ENCODE results near the gene OTOP3.
"Not testable (repeated sequence)": the region's sequence is repeated elsewhere in the genome, so short reads cannot be mapped to it uniquely, and the experiment has no call there.

OTOP3 gene

DNA sequence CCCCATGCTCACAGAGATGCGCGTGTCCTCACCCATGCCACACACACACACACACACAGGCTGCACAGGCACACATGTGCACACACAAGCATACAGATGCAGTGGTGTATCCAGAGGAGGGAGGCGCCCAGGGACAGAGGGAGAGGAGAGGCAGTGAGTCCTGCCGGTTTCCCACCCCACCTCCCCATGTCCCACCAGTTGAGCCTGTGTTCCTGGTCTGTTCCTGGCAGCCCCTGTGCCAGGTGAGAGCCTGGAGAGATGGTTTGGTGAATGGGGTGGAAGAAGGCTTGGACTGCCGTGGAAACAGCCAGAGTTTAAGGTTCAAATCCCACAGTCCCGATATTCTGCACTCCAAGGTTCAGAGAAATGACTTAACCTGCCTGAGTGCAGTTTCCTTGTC lies 32.0 kb upstream of the OTOP3 start:
- no peak overlapping the region for H3K4me2 ChIP-seq (ENCODE audit: low read depth, low read length, poor library complexity, severe bottlenecking)
- H3K9ac ChIP-seq (ENCODE audit: low read length): no peak overlapping the region
- H3K27ac ChIP-seq (ENCODE audit: low read depth, low read length): no peak overlapping the region
- no peak overlapping the region for H3K4me3 ChIP-seq (ENCODE audit: insufficient read depth, low read length, poor library complexity, severe bottlenecking)
- TF ChIP-seq, protein P1, sequence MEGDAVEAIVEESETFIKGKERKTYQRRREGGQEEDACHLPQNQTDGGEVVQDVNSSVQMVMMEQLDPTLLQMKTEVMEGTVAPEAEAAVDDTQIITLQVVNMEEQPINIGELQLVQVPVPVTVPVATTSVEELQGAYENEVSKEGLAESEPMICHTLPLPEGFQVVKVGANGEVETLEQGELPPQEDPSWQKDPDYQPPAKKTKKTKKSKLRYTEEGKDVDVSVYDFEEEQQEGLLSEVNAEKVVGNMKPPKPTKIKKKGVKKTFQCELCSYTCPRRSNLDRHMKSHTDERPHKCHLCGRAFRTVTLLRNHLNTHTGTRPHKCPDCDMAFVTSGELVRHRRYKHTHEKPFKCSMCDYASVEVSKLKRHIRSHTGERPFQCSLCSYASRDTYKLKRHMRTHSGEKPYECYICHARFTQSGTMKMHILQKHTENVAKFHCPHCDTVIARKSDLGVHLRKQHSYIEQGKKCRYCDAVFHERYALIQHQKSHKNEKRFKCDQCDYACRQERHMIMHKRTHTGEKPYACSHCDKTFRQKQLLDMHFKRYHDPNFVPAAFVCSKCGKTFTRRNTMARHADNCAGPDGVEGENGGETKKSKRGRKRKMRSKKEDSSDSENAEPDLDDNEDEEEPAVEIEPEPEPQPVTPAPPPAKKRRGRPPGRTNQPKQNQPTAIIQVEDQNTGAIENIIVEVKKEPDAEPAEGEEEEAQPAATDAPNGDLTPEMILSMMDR (IDR thresholded peaks at IDR 0.05; ENCODE audit: insufficient read depth, low read length, poor library complexity, severe bottlenecking): no peak
- no peak for TF ChIP-seq EZH2phosphoT487 (conservative IDR thresholded peaks at IDR 0.05; ENCODE audit: low read length)
- H3F3A ChIP-seq (ENCODE audit: insufficient read depth): no peaks in the 10 kb centered on the region
- no peaks in the 10 kb centered on the region for H3K79me2 ChIP-seq (ENCODE audit: insufficient read depth, low read length)
- no peaks in the 10 kb centered on the region for H3K9me3 ChIP-seq (ENCODE audit: insufficient read depth, low read length)
- no peak overlapping the region for H2AFZ ChIP-seq (ENCODE audit: low read depth, low read length, severe bottlenecking)
- no peaks in the 10 kb centered on the region for H3K27me3 ChIP-seq (ENCODE audit: low read length)
- no peaks in the 10 kb centered on the region for H4K20me1 ChIP-seq (ENCODE audit: low read depth, low read length)
- H3K36me3 ChIP-seq (ENCODE audit: low read length): no peaks in the 10 kb centered on the region
- no peaks in the 10 kb centered on the region for H3K9me2 ChIP-seq (replicated peaks; ENCODE audit: insufficient read depth, low read length)

- Histone ChIP-seq H4K20me1 (ENCODE audit: low read depth, low read length) (no peaks in the 10 kb centered on the region), H3K9me2 (replicated peaks; ENCODE audit: insufficient read depth, low read length) (no peaks in the 10 kb centered on the region), H3K79me2 (ENCODE audit: insufficient read depth, low read length) (no peaks in the 10 kb centered on the region), H3K27ac (ENCODE audit: low read depth, low read length) (no peak overlapping the region), H3K27me3 (ENCODE audit: low read length) (no peaks in the 10 kb centered on the region), H3K4me3 (ENCODE audit: insufficient read depth, low read length, poor library complexity, severe bottlenecking) (no peak overlapping the region), H3K4me2 (ENCODE audit: low read depth, low read length, poor library complexity, severe bottlenecking) (no peak overlapping the region), H3F3A (ENCODE audit: insufficient read depth) (no peaks in the 10 kb centered on the region), H3K36me3 (ENCODE audit: low read length) (no peaks in the 10 kb centered on the region), H2AFZ (ENCODE audit: low read depth, low read length, severe bottlenecking) (no peak overlapping the region), H3K9ac (ENCODE audit: low read length) (no peak overlapping the region), H3K9me3 (ENCODE audit: insufficient read depth, low read length) (no peaks in the 10 kb centered on the region)
- TF ChIP-seq, protein P1 (IDR thresholded peaks at IDR 0.05; ENCODE audit: insufficient read depth, low read length, poor library complexity, severe bottlenecking): no peak
- no peak for TF ChIP-seq EZH2phosphoT487 (conservative IDR thresholded peaks at IDR 0.05; ENCODE audit: low read length)
Measured at GRCh38 chr17:74904687-74905409, 30.9 kb upstream of the OTOP3 start.

DNA sequence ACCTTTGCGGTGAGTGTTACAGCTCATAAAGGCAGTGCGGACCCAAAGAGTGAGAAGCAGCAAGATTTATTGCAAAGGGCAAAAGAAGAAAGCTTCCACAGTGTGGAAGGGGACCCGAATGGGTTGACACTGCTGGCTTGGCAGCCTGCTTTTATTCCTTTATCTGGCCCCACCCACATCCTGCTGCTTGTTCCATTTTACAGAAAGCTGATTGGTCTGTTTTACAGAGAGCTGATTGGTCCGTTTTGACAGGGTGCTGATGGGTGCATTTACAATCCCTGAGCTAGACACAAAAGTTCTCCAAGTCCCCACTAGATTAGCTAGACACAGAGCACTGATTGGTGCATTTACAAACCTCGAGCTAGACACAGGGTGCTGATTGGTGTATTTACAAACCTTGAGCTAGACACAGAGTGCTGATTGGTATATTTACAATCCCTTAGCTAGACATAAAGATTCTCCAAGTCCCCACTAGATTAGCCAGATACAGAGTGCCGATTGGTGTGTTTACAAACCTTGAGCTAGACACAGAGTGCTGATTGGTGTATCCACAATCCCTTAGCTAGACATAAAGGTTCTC lies 29.4 kb upstream of the OTOP3 start:
- not testable (repeated sequence) for H3K27ac ChIP-seq (ENCODE audit: low read depth, low read length); H3K79me2 ChIP-seq (ENCODE audit: insufficient read depth, low read length); H3K27me3 ChIP-seq (ENCODE audit: low read length); H3K9ac ChIP-seq (ENCODE audit: low read length); H3K9me3 ChIP-seq (ENCODE audit: insufficient read depth, low read length); H3K36me3 ChIP-seq (ENCODE audit: low read length); H4K20me1 ChIP-seq (ENCODE audit: low read depth, low read length); H3K4me2 ChIP-seq (ENCODE audit: low read depth, low read length, poor library complexity, severe bottlenecking); H2AFZ ChIP-seq (ENCODE audit: low read depth, low read length, severe bottlenecking); H3K4me3 ChIP-seq (ENCODE audit: insufficient read depth, low read length, poor library complexity, severe bottlenecking); H3F3A ChIP-seq (ENCODE audit: insufficient read depth); H3K9me2 ChIP-seq (replicated peaks; ENCODE audit: insufficient read depth, low read length)

DNA sequence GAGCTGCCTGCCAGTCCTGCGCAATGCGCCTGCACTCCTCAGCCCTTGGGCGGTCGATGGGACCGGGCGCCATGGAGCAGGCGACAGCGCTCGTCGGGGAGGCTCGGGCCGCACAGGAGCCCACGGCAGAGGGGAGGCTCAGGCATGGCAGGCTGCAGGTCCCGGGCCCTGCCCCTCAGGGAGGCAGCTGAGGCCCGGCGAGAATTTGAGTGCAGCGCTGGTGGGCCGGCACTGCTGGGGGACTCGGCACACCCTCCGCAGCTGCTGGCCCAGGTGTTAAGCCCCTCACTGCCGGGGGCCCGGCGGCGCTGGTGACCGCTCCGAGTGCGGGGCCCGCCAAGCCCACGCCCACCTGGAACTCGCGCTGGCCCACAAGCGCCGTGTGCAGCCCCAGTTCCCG lies 28.7 kb upstream of the OTOP3 start:
- Histone ChIP-seq H3F3A (ENCODE audit: insufficient read depth) (no peaks in the 10 kb centered on the region), H4K20me1 (ENCODE audit: low read depth, low read length) (no peaks in the 10 kb centered on the region), H3K4me3 (ENCODE audit: insufficient read depth, low read length, poor library complexity, severe bottlenecking) (no peak overlapping the region), H3K9me3 (ENCODE audit: insufficient read depth, low read length) (no peaks in the 10 kb centered on the region), H3K9me2 (replicated peaks; ENCODE audit: insufficient read depth, low read length) (no peaks in the 10 kb centered on the region), H3K4me2 (ENCODE audit: low read depth, low read length, poor library complexity, severe bottlenecking) (no peak overlapping the region), H3K36me3 (ENCODE audit: low read length) (no peaks in the 10 kb centered on the region), H2AFZ (ENCODE audit: low read depth, low read length, severe bottlenecking) (no peak overlapping the region), H3K27me3 (ENCODE audit: low read length) (no peaks in the 10 kb centered on the region), H3K9ac (ENCODE audit: low read length) (no peak overlapping the region), H3K27ac (ENCODE audit: low read depth, low read length) (no peak overlapping the region), H3K79me2 (ENCODE audit: insufficient read depth, low read length) (no peaks in the 10 kb centered on the region)
- TF ChIP-seq EZH2phosphoT487 (conservative IDR thresholded peaks at IDR 0.05; ENCODE audit: low read length): no peak
- TF ChIP-seq, protein P1 (IDR thresholded peaks at IDR 0.05; ENCODE audit: insufficient read depth, low read length, poor library complexity, severe bottlenecking): no peak

- H3K79me2 ChIP-seq (ENCODE audit: insufficient read depth, low read length); H3K4me2 ChIP-seq (ENCODE audit: low read depth, low read length, poor library complexity, severe bottlenecking); H3F3A ChIP-seq (ENCODE audit: insufficient read depth); H3K27ac ChIP-seq (ENCODE audit: low read depth, low read length); H3K4me3 ChIP-seq (ENCODE audit: insufficient read depth, low read length, poor library complexity, severe bottlenecking); H3K9me2 ChIP-seq (replicated peaks; ENCODE audit: insufficient read depth, low read length); H3K9me3 ChIP-seq (ENCODE audit: insufficient read depth, low read length); H2AFZ ChIP-seq (ENCODE audit: low read depth, low read length, severe bottlenecking); H3K9ac ChIP-seq (ENCODE audit: low read length); H3K36me3 ChIP-seq (ENCODE audit: low read length); H4K20me1 ChIP-seq (ENCODE audit: low read depth, low read length); H3K27me3 ChIP-seq (ENCODE audit: low read length): not testable (repeated sequence)
Measured at GRCh38 chr17:74909097-74909496, 26.6 kb upstream of the OTOP3 start.

Measured in SU-DHL-6 (cell line).